ENCODE data around the gene CKB. TPM values are rescaled to one million over a fixed set of nuclear protein-coding genes. Genes with fewer than 3 reads are reported as not detected.
"Not testable (repeated sequence)": the region's sequence is repeated elsewhere in the genome, so short reads cannot be mapped to it uniquely, and the experiment has no call there.

Gene CKB
- total RNA-seq, 1 donor from 2014 or later = 90.1 TPM

DNA sequence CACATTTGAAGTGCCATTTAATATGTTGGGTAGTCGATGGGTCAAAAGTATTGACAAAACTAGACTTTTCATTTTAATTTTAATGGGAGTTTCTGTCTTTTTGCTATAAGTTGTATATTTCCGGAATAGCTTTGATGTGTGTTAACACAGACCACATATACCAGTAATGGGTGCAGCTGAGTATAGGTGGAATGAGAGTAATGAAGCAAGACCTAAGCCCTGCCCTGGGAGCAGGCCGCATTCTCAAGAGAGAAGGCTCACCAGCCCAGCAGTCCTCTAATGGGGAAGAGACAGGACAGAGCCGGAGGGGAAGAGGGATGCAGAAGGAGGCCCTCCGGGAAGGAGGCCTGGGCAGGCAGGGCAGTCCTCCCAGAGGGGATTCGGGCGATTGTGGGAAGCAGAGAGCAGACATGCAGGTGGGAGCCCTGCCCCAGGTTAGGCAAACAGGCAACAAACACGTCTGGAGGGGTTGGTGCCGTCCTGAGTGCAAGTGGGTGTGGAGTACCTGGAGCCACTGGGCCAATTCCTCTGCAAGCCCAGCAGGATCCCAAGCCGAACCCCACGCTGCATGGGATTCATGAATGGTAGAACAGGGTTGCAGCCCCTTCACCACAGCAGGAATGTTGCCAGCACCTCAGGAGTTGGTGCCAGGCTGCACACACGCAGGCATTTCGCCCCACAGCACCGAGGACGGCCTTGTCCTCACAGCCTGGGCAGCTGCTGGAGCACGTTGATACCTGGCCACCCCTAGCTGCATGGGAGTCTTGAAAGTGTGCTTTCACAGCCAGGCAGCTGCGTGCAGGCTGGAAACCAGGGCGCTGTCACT lies 7.8 kb downstream of the CKB start:
- DNase-seq (ENCODE audit: low spot score) = no peak

DNA sequence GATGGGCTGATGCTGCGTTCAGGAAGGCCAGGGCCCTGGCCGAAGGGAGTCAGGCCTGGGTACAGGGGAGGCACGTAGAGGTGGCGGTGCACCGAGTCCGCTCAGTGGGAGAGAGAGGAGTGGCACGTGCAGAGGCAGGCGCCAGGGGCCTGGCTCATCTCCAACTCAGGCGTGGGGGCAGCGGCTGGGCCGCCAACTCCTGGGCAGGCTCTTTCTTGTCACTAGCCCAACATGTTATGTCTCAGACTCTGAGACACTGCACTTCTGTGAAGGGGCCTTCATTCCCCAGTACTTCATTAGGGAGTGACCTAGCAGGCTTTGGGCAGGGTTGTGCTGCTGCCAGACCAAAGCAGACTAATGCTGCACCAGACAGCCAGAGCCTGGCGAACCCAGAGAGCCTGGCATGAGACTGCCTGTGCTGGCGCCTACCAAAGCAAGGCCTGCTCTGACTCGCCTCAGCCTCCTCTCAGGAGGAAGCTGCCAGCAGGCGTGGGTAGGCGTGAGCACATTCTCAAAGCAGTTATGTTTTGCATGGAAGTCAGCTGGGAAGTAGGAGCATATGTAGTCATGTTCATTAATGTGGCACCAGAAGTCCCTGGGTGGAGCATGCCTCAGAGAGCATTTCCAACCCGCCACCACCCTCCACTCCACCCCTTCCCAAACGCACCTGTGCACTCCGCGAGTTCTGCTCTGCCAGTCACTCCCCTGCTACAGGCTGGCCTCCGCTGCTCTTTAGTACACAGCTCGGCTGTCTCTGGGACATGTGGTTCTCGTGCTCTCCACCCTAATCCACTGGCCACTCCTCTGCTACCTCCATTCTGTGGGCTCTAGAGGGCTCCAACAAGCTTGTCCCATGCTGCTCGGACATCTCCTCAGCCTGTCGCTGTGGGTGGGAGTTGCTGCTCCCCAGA lies 9.7 kb downstream of the CKB start:
- peak; percentile 88 for DNase-seq (ENCODE audit: low spot score)

DNA sequence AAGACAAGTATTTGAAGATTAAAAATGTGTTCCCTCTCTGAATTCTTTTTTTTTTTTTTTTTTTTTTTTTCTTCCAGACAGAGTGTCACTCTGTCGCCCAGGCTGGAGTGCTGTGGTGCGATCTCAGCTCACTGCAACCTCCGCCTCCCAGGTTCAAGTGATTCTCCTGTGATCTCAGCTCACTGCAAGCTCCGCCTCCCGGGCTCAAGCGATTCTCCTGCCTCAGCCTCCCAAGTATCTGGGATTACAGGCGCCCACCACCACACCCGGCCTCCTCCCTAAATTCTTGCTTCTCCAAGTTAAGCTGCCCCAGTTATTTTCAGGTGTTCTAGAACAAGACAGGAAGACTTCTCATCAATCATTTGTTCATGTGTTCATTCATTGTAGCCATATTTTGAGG lies 10.4 kb downstream of the CKB start:
- DNase-seq (ENCODE audit: low spot score) = not testable (repeated sequence)

DNA sequence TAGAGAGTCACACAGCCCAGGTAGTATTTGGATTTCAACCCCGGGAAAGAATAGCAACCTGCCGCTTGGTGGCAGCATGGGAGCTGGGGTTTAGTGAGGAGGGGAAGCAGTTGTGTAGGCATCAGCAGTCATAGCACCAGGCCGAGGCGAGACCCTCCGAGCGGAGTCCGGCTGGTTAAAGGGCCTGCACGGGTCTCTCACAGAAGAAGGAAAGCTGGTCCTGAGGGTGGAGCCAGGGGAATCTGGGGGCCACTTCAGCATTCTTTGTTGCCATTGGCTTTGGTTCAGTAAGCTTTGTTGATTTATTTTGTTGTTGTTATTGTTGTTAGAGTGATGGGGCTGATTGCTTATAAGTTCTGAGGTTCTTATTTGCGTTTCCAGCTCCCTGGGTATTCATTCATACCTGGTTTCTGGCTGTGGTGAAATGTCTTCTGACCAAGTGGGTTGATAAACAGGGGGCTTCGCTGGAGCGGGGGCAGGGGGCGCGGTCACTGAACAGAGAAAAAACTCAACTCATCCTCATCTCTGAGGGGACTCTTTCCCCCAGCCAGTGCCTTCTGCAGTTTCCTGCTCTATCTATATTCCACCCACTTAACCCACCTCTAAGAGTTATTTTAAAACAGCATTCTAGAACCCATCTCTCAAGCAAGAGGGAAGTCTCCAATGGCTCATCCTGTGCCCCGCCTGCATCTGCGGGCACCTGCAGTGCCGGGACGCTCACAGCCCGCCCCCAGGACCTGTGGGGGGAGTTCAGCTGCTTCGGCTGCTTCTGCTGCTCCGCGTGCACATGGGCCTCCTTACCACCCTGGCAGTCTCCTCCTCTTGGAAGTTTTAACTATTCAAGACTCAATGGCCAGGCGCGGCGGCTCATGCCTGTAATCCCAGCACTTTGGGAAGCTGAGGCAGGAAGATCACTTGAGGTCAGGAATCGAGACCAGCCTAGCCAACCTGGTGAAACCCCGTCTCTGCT lies 11.6 kb downstream of the CKB start:
- DNase-seq (ENCODE audit: low spot score) = no peak

DNA sequence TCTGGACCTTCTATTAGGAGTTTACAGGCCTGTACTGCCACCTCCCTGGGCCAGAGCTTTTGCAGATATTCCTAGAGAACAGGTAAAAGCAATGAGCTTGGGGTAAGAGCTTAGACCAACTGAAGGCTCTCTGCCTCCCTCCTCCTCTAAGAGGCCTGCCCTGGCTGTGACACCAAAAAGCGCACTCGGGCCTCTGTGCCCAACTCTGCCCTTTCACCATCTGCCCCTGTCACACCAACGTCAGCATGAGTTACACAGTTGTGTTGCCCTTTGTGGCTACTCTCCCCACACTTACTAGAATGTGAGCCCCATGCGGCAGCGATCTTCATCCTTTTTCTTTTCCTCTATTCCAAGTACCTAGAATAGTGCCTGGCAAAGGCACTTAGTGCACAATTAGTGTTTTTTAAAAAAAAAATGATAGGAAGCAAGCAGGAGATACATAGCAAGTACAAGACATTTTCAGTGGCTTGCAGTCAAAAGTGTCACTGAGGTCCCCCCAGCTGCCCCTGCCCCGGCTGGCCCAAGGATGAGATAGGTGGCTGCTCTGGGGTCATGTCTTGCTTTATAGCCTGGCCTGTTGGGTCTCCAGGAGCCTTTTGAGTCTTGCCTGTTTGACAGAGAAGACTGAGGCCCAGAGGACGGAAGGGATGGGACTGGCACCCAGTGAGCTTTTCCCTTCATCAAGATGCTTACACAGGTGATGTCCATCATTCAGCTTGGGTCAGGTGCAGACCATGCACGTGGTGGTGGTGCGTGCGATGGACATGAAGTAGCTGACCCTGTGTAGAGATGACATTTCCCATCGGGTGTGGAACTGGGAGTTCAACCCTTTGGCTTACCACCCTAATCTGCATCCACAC lies 12.5 kb downstream of the CKB start:
- no peak for DNase-seq (ENCODE audit: low spot score)

DNA sequence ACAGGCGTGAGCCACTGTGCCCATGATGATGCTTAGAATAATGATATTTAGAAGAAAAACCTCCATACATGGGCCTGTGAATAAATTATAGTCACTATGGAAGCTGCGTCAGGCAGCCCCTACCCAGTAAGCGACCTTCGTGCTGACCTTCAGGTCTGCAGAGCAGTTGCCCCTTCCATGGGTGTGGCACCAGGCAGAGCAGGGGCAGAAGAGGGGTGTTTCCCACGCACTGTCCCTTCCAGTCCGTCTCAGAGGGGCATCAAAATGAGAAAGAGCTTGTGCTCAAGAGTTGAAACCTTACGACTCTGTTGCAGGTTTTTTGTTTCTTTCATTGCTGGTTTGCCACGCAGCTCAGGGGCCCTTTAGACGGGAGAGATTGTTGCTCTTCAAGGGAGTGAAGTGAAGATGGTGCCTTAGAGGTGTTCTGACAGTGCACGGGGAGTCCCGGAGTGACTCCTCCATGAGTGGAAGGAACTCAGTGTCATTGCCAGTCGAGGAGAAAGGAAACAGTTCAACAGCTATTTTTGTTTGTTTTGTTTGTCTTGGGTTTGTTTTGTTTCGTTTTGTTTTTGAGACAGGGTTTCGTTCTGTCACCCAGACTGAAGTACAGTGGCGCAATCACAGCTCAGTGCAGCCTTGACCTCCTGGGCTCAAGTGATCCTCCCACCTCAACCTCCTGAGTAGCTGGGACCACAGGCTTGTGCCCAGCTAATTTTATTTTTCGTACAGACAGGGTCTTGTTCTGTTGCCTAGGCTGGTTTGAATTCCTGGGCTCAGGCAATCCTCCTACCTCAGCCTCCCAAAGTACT lies 13.9 kb downstream of the CKB start:
- no peak for DNase-seq (ENCODE audit: low spot score)

DNA sequence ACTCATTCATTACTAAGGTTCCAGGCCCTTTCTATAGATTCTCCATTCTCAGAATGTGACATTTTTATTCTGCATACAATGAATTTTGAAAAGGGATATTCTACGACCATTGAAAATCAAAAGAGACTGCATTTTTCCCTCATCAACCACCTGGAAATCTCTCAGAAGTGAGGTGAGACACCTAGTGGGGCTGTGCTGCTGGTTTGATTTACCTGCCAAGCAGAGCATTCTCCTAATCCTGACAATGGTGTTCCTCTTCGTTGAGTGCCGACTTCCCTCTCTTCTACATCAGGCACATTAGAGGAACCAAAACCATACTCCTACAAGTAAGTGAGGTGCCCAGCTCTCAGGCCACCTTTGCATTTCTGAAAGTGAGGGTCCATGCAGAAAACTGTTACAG lies 14.9 kb downstream of the CKB start:
- DNase-seq (ENCODE audit: low spot score) = peak; percentile 11

DNA sequence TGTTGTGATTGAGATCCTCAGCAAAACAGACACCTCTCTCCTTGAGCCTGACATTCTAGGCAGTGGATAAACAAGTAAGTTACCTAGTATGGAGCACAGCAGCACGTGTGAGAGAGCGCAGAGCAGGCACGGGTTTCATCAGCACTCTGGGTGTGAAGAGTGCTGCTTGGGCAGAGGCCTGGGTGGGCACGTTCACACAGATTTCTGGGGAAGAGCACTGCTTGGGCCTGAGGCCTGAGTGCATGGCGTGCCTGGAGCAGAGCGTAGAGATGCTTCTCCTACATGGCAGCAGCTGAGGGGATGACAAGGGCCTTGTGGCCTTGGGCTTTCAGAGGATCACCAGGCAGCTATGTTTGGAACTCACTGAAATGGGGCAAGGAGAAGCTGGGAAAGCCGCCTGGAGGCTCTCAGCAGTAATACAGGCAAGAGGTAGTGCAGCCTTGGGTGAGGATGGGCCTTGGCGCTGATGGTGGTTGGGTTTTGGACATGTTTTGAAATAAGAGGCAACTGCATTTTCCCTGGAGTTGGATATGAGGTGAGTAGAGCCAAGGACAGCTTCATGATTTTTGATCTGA lies 17.6 kb downstream of the CKB start:
- DNase-seq (ENCODE audit: low spot score) = no peak

DNA sequence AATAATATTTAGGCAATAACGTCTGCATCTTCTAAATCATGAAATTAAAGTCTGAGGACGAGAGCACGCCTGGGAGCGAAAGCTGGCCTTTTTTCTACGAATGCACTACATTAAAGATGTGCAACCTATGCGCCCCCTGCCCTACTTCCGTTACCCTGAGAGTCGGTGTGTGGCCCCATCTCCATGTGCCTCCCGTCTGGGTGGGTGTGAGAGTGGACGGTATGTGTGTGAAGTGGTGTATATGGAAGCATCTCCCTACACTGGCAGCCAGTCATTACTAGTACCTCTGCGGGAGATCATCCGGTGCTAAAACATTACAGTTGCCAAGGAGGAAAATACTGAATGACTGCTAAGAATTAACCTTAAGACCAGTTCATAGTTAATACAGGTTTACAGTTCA lies 19.3 kb downstream of the CKB start:
- DNase-seq (ENCODE audit: low spot score) = peak; percentile 74

DNA sequence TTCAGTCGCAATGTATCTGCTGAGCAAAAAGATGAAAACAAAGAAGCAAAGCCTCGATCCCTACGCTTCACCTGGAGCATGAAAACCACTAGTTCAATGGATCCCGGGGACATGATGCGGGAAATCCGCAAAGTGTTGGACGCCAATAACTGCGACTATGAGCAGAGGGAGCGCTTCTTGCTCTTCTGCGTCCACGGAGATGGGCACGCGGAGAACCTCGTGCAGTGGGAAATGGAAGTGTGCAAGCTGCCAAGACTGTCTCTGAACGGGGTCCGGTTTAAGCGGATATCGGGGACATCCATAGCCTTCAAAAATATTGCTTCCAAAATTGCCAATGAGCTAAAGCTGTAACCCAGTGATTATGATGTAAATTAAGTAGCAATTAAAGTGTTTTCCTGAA lies 19.8 kb downstream of the CKB start:
- peak; percentile 62 for DNase-seq (ENCODE audit: low spot score)

DNA sequence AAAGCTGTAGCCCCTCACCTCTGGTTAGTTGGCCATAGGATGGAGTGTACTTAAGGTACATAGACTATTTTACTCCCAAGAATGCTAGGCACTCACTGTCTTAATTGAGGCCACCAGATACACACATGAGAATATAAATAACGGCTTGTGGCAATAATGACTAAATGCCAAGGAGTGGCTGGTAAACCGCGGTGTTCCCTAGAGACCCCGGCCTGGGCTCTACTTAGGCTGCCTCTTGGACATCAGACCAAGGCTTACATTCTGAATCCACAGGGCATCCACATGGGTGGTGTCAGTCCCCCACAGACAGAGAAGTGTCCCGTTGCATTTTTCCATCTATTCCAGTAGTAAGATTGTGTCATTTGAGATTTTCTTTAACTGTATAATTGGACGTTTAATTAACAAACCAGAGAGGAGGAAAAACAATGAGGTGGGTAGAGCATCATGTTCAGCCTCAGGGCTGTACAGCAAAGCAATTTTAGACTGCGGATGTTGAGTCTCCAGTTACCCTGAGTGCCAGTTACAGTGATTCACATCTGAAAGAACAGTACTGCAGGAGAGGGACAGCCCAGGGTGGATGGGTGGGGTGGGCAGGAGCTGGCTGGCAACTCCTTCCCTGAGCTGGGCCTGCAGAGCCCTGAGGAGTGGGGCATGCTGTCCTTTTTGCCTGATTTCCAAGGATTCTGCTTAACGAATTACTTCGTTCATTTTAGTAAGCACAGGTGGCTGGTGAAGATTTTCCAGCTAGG lies 20.5 kb downstream of the CKB start:
- DNase-seq (ENCODE audit: low spot score) = peak; percentile 57

DNA sequence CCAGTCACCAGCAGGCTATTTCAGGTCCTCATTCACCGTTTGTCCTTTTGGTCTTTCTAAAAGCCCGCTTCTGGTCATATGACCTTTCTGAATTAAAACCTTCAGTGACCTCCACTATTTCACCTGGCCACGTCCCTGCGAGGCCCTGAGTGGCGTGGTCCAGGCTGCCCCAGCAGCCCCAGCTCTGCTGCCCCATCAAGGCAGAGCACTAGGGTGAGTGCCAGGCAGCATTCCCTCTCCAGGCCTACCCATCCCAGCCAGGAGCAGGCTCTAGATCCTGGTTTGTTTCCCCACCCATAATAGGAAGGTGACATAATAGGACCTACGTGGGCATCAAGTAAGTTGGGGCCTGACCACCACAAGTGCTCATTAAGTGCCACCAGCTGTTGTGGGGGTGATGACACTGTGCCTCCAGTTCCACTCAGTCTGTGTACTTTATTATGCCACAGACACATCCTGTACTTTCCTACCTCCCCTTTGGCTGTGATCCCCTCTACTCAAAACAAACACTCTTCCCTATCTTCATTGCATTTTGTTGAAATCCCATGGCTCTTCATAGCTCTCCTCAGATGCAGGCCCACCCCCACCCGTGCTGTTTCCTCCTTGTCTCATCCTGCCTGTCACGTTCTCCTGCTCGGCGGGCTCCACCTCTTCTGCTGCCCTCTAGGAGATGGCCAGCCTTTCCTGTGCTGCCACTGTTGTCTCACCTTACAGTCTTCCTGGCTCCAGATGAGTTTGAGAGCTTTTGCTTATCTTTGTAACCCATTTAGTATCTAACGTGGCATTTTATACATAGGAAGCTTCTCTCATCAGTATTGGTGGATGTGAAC lies 21.4 kb downstream of the CKB start:
- DNase-seq (ENCODE audit: low spot score) = peak; percentile 55

DNA sequence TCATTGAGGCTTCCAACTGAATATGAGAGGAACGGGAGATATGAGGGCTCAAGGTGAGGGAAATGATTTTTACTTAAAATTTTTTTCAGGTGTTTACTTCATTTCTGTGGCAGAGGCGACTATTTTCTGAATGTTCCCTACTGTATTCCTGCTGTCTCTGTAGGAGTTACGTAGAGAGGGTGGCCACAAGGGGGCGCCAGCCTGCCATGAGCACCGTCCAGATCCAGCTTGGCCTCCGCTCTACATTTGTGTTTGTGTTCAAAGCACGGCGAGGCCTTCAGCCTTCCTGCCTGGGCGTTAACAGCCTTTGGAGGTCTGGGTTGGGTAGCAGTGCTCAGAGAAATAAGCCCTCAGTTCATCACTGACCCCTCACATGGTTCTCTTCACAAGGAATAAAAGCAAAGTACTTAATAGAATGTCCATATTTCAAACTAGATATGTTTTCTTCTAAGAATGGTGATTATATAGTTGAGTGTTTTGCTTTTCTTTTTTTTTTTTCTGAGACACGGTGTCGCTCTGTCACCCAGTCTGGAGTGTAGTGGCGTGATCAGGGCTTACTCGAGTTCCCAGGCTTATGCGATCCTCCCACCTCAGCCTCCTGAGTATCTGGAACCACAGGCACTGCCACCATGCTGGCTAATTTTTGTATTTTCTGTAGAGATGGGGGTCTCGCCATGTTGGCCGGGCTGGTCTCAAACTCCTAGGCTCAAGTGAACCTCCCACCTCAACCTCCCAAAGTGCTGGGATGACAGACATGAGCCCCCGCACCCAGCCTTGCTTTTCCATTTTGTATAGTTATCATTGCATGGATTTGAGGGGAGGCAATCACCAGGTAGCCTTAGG lies 22.3 kb downstream of the CKB start:
- peak; percentile 94 for DNase-seq (ENCODE audit: low spot score)

DNA sequence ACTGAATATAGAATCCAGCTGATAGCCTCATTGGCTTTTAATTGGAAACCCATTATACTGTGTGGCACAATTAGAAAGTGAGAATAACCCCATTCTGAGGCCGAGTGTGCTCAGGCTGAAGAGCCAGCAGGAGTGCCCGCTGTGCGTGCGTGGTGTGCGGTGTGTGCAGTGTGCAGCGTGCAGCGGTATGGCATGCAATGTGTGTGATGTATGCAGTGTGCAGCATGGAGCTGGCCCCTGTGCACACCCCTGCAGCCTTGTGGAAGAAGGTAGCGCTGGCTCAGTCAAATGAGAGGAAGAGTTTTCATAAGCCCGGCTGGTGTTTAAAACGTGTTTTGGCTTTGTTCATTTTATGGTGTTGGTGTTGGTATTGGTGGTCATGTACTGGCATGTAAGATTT lies 22.9 kb downstream of the CKB start:
- DNase-seq (ENCODE audit: low spot score) = peak; percentile 51

DNA sequence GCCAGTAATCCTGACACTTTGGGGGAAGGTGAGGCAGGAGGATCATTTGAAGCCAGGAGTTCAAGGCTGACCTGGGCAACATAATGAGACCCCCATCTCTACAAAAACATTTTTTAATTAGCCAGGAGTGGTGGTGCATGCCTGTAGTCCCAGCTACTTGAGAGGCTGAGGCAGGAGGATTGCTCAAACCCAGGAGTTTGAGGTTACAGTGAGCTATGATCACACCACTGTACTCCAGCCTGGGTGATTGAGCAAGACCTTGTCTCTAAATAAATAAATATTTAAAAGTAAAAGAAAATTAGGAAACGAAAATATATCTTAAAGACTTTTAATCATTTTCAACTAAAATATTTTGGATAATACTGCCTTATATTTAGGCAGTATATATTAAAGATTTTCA lies 25.9 kb downstream of the CKB start:
- DNase-seq (ENCODE audit: low spot score) = peak; percentile 4

DNA sequence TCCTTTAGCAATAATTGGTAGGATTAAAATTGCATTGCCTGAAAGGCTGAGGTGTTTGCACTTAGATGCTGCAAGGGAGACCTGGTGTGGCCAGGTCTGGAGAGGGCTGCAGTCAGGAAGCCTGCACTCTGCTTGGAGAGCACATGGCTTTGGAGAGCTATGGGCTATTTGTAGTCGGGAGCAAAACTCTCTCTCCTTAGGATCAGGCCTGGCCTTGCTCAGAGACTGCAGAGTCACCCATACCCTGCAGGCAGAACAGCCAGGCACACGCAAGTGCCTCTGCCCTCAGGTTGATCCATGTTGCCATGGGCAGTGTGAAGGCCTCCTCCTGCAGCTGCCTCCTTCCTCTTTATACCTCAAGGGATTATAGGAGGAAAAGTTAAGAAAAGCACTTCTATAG lies 26.8 kb downstream of the CKB start:
- peak; percentile 82 for DNase-seq (ENCODE audit: low spot score)
